Panc1 (cell line): Measurements from ENCODE around the gene EME1. TPM values are rescaled to one million over a fixed set of nuclear protein-coding genes. Genes with fewer than 3 reads are reported as not detected.

ENCODE experiments used
- ATAC-seq: fragments of 200-7000 bp; cut with Tn5 transposase; 2 replicates; pipeline ENCODE4 v1.9.1; 2020; ENCODE audit warnings: mild to moderate bottlenecking, moderate library complexity
- BruUV-seq: library from RNA; stranded (reverse); fragments of 400-500 nt; replicated peaks from 2 replicates; lab custom pipeline; 2021; lab: Mats Ljungman, UMichigan
- CTCF ChIA-PET: fragments of 300-600 bp; sonication (Branson Sonifier 250); formaldehyde crosslinking; loops from one replicate; lab custom pipeline; 2022; ENCODE audit warnings: antibody characterized with exemption; lab: Charles Lee
- POLR2A ChIA-PET: fragments of 300-600 bp; sonication (Branson Sonifier 250); formaldehyde crosslinking; loops from one replicate; lab custom pipeline; 2022; ENCODE audit warnings: antibody characterized with exemption; lab: Charles Lee
- DNase-seq: peaks from one replicate; pipeline ENCODE4 v3.0.0-alpha.2; 2010; ENCODE audit warnings: low read depth, low spot score
- H3K27ac ChIP-seq: 2 replicates; pipeline ENCODE4 v1.5.1; 2011; ENCODE audit warnings: mild to moderate bottlenecking, low read length, inconsistent platforms
- H3K27me3 ChIP-seq: fragments of 200-500 bp; sonication (Bioruptor generic); 2 replicates; pipeline ENCODE4 v1.6.0; 2014; ENCODE audit warnings: low read length, inconsistent platforms; ENCODE audit not compliant: control insufficient read depth, insufficient read depth
- H3K36me3 ChIP-seq: fragments of 200-500 bp; sonication (Bioruptor generic); 2 replicates; pipeline ENCODE4 v1.5.1; 2014; ENCODE audit warnings: inconsistent platforms, mild to moderate bottlenecking, low read length, moderate library complexity; ENCODE audit not compliant: control insufficient read depth, insufficient read depth
- H3K4me1 ChIP-seq: 2 replicates; pipeline ENCODE4 v1.5.1; 2011; ENCODE audit warnings: inconsistent platforms, mild to moderate bottlenecking, low read length, moderate library complexity; ENCODE audit not compliant: control insufficient read depth, insufficient read depth
- H3K4me3 ChIP-seq, 2 experiments: 2 replicates each; pipeline ENCODE4 v1.5.1; 2011 to 2012; ENCODE audit warnings: low read depth in 2 of 2, low read length in 2 of 2, mild to moderate bottlenecking in 2 of 2, inconsistent platforms in 1 of 2, moderate library complexity in 1 of 2
- H3K9me3 ChIP-seq: fragments of 200-500 bp; sonication (Bioruptor generic); 2 replicates; pipeline ENCODE4 v1.5.1; 2014; ENCODE audit warnings: low read depth, mild to moderate bottlenecking, inconsistent platforms, low read length, moderate library complexity; ENCODE audit not compliant: control insufficient read depth, insufficient read depth
- POLR2AphosphoS5 ChIP-seq: IDR thresholded peaks from 2 replicates; pipeline ENCODE4 v1.6.1; 2012; ENCODE audit warnings: mild to moderate bottlenecking, low read depth, low read length, moderate library complexity
- SIN3A ChIP-seq: IDR thresholded peaks from 2 replicates; pipeline ENCODE4 v1.6.1; 2012; ENCODE audit warnings: low read depth, mild to moderate bottlenecking, low read length, moderate library complexity, borderline replicate concordance; ENCODE audit not compliant: insufficient read depth
- TCF7L2 ChIP-seq: IDR thresholded peaks from 2 replicates; pipeline ENCODE4 v1.6.1; 2011; ENCODE audit warnings: mild to moderate bottlenecking, low read depth, low read length, inconsistent platforms
- in situ Hi-C: cut with HindIII; loops from 2 replicates; pipeline ENCODE4 v1.10.0; 2016; ENCODE audit warnings: low sequenced_read_pairs, low pct_unique_long_range_greater_than_20kb
- intact Hi-C: fragments of 100-400 bp; cut with micrococcal nuclease; formaldehyde crosslinking; loops from one replicate; pipeline ENCODE4 v1.10.0; 2022; ENCODE audit not compliant: unreplicated experiment
- total RNA-seq: library from RNA; stranded (reverse); gene quantifications from one replicate; pipeline ENCODE4 v1.2.1, GENCODE V29; 2021; ENCODE audit not compliant: unreplicated experiment
- TF ChIP-seq, protein P1 (sequence below), 2 experiments: IDR thresholded peaks; 2 replicates each; pipeline ENCODE4 v1.6.1; 2011 to 2012; ENCODE audit warnings: low read depth in 2 of 2, control low read depth in 1 of 2, low read length in 1 of 2, mild to moderate bottlenecking in 1 of 2, moderate library complexity in 1 of 2; ENCODE audit not compliant: insufficient read depth in 1 of 2
- TF ChIP-seq, protein P2 (sequence below): fragments of 450-650 bp; IDR thresholded peaks from 2 replicates; pipeline ENCODE4 v1.5.1; 2017; ENCODE audit warnings: mild to moderate bottlenecking

EME1 gene
- total RNA-seq, 1 experiment from 2014 or later = 15.3 TPM

DNA sequence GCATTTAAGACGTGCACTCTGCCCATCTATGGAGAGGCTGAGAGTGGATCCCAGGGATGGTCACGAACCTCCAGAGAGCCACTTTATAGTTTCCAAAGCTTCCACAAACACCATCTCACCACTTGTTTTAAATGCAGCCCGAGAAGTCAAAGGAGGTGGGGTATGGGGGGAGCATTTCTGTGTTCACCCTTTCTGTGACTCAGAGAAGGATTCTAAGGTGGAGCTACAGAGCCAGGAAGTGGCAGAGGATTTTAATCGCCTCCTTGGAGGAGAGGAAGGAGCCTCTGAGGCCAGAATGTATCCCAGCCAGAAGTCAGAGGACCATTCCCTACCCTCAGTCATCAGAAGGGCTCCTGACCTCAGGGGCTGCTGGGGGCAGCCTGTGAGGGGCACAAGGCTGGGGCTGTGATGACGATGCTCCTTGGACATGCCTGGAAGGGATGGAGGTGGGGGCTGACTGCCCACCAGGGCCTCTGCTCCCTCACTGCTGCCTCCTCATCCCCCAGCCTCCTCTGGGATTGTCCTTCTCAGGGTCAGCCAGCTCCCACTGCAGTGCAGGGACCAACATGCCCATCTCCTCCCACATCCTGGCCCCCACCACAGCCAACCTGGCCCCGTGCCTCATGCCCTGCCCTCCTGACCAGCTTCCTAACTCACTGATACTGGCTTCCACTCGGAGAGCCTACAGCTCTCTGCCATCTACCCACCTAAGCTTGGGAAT lies 24.3 kb upstream of the EME1 start:
- in situ Hi-C loops = no loop called here
- no peak for ATAC-seq
- CTCF ChIA-PET = no interaction called here

DNA sequence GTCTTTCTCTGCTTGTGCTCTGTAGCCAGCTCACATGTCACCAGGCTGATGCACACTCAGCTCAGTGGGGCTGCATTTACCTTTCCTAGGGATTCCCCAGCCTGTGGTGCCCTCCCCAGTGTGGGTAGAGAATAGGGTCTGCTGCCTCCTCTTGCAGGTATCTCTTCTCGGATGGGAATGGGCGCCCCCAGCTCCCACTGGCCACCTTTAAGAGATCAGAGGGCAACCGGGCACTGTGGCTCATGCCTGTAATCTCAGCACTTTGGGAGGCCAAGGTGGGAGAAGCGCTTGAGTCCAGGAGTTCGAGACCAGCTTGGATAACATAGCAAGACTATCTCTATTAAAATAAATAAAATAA lies 23.8 kb upstream of the EME1 start:
- H3K27me3 ChIP-seq = no peaks in the 10 kb centered on the region
- in situ Hi-C loops = no loop called here
- DNase-seq = no peak
- POLR2A ChIA-PET = no interaction called here
- H3K4me1 ChIP-seq = peaks cover 8% of the 10 kb centered on the region
- no peak for ATAC-seq
- H3K9me3 ChIP-seq = no peaks in the 10 kb centered on the region
- TF ChIP-seq, protein P1, sequence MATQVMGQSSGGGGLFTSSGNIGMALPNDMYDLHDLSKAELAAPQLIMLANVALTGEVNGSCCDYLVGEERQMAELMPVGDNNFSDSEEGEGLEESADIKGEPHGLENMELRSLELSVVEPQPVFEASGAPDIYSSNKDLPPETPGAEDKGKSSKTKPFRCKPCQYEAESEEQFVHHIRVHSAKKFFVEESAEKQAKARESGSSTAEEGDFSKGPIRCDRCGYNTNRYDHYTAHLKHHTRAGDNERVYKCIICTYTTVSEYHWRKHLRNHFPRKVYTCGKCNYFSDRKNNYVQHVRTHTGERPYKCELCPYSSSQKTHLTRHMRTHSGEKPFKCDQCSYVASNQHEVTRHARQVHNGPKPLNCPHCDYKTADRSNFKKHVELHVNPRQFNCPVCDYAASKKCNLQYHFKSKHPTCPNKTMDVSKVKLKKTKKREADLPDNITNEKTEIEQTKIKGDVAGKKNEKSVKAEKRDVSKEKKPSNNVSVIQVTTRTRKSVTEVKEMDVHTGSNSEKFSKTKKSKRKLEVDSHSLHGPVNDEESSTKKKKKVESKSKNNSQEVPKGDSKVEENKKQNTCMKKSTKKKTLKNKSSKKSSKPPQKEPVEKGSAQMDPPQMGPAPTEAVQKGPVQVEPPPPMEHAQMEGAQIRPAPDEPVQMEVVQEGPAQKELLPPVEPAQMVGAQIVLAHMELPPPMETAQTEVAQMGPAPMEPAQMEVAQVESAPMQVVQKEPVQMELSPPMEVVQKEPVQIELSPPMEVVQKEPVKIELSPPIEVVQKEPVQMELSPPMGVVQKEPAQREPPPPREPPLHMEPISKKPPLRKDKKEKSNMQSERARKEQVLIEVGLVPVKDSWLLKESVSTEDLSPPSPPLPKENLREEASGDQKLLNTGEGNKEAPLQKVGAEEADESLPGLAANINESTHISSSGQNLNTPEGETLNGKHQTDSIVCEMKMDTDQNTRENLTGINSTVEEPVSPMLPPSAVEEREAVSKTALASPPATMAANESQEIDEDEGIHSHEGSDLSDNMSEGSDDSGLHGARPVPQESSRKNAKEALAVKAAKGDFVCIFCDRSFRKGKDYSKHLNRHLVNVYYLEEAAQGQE (IDR thresholded peaks at IDR 0.05; ENCODE audit: insufficient read depth in 1 of 2, low read depth in 2 of 2, low read length in 1 of 2) = no peak
- TF ChIP-seq TCF7L2 (no peak), SIN3A (no peak), POLR2AphosphoS5 (no peak)
- TF ChIP-seq, protein P2, sequence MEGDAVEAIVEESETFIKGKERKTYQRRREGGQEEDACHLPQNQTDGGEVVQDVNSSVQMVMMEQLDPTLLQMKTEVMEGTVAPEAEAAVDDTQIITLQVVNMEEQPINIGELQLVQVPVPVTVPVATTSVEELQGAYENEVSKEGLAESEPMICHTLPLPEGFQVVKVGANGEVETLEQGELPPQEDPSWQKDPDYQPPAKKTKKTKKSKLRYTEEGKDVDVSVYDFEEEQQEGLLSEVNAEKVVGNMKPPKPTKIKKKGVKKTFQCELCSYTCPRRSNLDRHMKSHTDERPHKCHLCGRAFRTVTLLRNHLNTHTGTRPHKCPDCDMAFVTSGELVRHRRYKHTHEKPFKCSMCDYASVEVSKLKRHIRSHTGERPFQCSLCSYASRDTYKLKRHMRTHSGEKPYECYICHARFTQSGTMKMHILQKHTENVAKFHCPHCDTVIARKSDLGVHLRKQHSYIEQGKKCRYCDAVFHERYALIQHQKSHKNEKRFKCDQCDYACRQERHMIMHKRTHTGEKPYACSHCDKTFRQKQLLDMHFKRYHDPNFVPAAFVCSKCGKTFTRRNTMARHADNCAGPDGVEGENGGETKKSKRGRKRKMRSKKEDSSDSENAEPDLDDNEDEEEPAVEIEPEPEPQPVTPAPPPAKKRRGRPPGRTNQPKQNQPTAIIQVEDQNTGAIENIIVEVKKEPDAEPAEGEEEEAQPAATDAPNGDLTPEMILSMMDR = no peak
- H3K27ac ChIP-seq = no peak overlapping the region
- intact Hi-C loops = no loop called here
- CTCF ChIA-PET = no interaction called here
- no TSS peak for BruUV-seq
- H3K4me3 ChIP-seq = no peak overlapping the region
- no peaks in the 10 kb centered on the region; the same call in 1 of the 2 replicates for H3K36me3 ChIP-seq

More for the DNA sequence above, 24.3 kb upstream of the EME1 start:
- no peaks in the 10 kb centered on the region for H3K9me3 ChIP-seq
- TF ChIP-seq, protein P1 (IDR thresholded peaks at IDR 0.05; ENCODE audit: insufficient read depth in 1 of 2, low read depth in 2 of 2, low read length in 1 of 2) = no peak
- TF ChIP-seq, protein P2 = no peak
- TF ChIP-seq TCF7L2 = no peak
- TF ChIP-seq POLR2AphosphoS5 = no peak
- TF ChIP-seq SIN3A = no peak
- intact Hi-C loops = no loop called here
- H3K4me1 ChIP-seq = peaks cover 8% of the 10 kb centered on the region
- no peak for DNase-seq
- no peak overlapping the region for H3K4me3 ChIP-seq
- H3K27me3 ChIP-seq = no peaks in the 10 kb centered on the region
- POLR2A ChIA-PET = no interaction called here
- no peak overlapping the region for H3K27ac ChIP-seq
- no peaks in the 10 kb centered on the region; the same call in 1 of the 2 replicates for H3K36me3 ChIP-seq
- no TSS peak for BruUV-seq
